ENCODE results near the gene KLK10. TPM values are rescaled to one million over a fixed set of nuclear protein-coding genes. Genes with fewer than 3 reads are reported as not detected.

KLK10 gene
- total RNA-seq, result 6.7 and 9.0 TPM in 2 replicates

- H3K36me3 ChIP-seq (ENCODE audit: control insufficient read depth, insufficient read depth, low read length), result no peaks in the 10 kb centered on the region
- TF ChIP-seq CTCF (IDR thresholded peaks at IDR 0.05; ENCODE audit: insufficient read depth, low read length, poor library complexity, severe bottlenecking), result no peak
- H3K27me3 ChIP-seq (ENCODE audit: control insufficient read depth, insufficient read depth, low read length), result peaks cover 36% of the 10 kb centered on the region
- no peak for DNase-seq (ENCODE audit: low read depth)
- peak within 1 kb of the TSS; percentile 5 for H3K4me3 ChIP-seq (ENCODE audit: low read depth, low read length)
Observed at GRCh38 chr19:51019544-51019925, at the start of gene KLK10. Gene KLK10, minus strand, starts transcription at chr19:51019709. Its CDS starts 579 bp downstream, at chr19:51019130.

GRCh38 chr19:51066393-51067186 is 47.1 kb upstream of the KLK10 start:
- TF ChIP-seq CTCF (IDR thresholded peaks at IDR 0.05; ENCODE audit: insufficient read depth, low read length, poor library complexity, severe bottlenecking), result no peak
- no peaks in the 10 kb centered on the region for H3K27me3 ChIP-seq (ENCODE audit: control insufficient read depth, insufficient read depth, low read length)
- H3K4me3 ChIP-seq (ENCODE audit: low read depth, low read length), result no peak overlapping the region
- no peaks in the 10 kb centered on the region for H3K36me3 ChIP-seq (ENCODE audit: control insufficient read depth, insufficient read depth, low read length)
- no peak for DNase-seq (ENCODE audit: low read depth)

GRCh38 chr19:51065221-51065960 is 45.9 kb upstream of the KLK10 start:
- Histone ChIP-seq H3K4me3 (ENCODE audit: low read depth, low read length) (no peak overlapping the region), H3K27me3 (ENCODE audit: control insufficient read depth, insufficient read depth, low read length) (no peaks in the 10 kb centered on the region), H3K36me3 (ENCODE audit: control insufficient read depth, insufficient read depth, low read length) (no peaks in the 10 kb centered on the region)
- no peak for TF ChIP-seq CTCF (IDR thresholded peaks at IDR 0.05; ENCODE audit: insufficient read depth, low read length, poor library complexity, severe bottlenecking)
- no peak for DNase-seq (ENCODE audit: low read depth)

- no peak for TF ChIP-seq CTCF (IDR thresholded peaks at IDR 0.05; ENCODE audit: insufficient read depth, low read length, poor library complexity, severe bottlenecking)
- Histone ChIP-seq H3K4me3 (ENCODE audit: low read depth, low read length) (peak within 1 kb of the TSS; percentile 0), H3K27me3 (ENCODE audit: control insufficient read depth, insufficient read depth, low read length) (no peaks in the 10 kb centered on the region), H3K36me3 (ENCODE audit: control insufficient read depth, insufficient read depth, low read length) (no peaks in the 10 kb centered on the region)
- DNase-seq (ENCODE audit: low read depth), result no peak
Observed at GRCh38 chr19:51064534-51065220, 45.2 kb upstream of the KLK10 start, which contains the start of gene KLK13. Gene KLK13, minus strand, starts transcription at chr19:51065092. Its CDS starts 25 bp downstream, at chr19:51065067.

GRCh38 chr19:51063664-51064063 is 44.2 kb upstream of the KLK10 start:
- no peak for DNase-seq (ENCODE audit: low read depth)
- no peak for TF ChIP-seq CTCF (IDR thresholded peaks at IDR 0.05; ENCODE audit: insufficient read depth, low read length, poor library complexity, severe bottlenecking)
- no peaks in the 10 kb centered on the region for H3K36me3 ChIP-seq (ENCODE audit: control insufficient read depth, insufficient read depth, low read length)
- no peak overlapping the region for H3K4me3 ChIP-seq (ENCODE audit: low read depth, low read length)
- no peaks in the 10 kb centered on the region for H3K27me3 ChIP-seq (ENCODE audit: control insufficient read depth, insufficient read depth, low read length)
